Forelimb muscle (tissue), 1 donor: Measurements from ENCODE around the gene IMMP2L. TPM values are rescaled to one million over a fixed set of nuclear protein-coding genes. Genes with fewer than 3 reads are reported as not detected.
"Not testable (repeated sequence)": the region's sequence is repeated elsewhere in the genome, so short reads cannot be mapped to it uniquely, and the experiment has no call there.

Source experiments
- DNase-seq: peaks from one replicate; pipeline ENCODE4 v3.0.0-alpha.2; 2013; ENCODE audit warnings: low read depth
- polyA plus RNA-seq: library from polyadenylated mRNA; unstranded; fragments of 120-200 nt; gene quantifications from one replicate; pipeline ENCODE4 v1.2.1, GENCODE V29; 2013; ENCODE audit not compliant: insufficient read length

Gene IMMP2L
- polyA plus RNA-seq, 1 donor: 15.3 TPM

DNA sequence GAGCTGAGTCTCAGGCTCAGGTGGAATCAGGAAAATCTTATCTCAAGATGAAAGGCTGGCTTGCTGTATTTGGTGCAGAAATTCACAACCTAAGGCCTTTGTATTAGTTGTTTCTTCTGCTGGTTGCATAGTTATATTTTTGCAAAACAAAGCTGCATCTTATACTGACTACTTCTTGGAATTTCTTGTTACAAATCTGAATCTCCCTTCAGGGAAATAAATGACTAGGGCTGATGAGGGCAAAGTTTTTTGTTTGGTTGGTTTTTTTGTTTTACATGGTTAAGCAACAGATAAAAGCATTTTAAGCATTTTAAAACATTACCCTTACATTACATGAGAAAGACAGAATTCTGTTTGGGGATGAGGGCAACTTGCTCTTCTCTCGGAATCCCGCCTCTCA, 485.3 kb downstream of the IMMP2L start:
- DNase-seq: no peak

- no peak for DNase-seq
These were observed 486.1 kb downstream of the IMMP2L start for GRCh38 chr7:111076205-111076604.

- DNase-seq: no peak
These were observed 486.8 kb downstream of the IMMP2L start for GRCh38 chr7:111075498-111075897.

GRCh38 chr7:111074748-111075146, 487.5 kb downstream of the IMMP2L start:
- no peak for DNase-seq

- DNase-seq: no peak
These were observed 488.1 kb downstream of the IMMP2L start for GRCh38 chr7:111074071-111074747.

DNA sequence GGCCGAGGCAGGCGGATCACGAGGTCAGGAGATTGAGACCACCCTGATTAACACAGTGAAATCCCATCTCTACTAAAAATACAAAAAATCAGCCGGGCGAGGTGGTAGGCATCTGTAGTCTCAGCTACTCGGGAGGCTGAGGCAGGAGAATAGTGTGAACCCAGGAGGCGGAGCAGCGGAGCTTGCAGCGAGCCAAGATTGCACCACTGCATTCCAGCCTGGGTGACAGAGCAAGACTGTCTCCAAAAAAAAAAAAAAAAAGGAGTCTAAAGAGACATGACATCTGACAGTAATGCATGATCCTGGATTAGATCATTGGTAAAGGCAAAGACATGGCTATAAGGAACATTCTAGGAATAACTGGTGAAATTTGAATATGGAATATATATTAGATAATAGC, 489.6 kb downstream of the IMMP2L start:
- not testable (repeated sequence) for DNase-seq

GRCh38 chr7:111071556-111071955, 490.7 kb downstream of the IMMP2L start:
- DNase-seq: no peak

DNA sequence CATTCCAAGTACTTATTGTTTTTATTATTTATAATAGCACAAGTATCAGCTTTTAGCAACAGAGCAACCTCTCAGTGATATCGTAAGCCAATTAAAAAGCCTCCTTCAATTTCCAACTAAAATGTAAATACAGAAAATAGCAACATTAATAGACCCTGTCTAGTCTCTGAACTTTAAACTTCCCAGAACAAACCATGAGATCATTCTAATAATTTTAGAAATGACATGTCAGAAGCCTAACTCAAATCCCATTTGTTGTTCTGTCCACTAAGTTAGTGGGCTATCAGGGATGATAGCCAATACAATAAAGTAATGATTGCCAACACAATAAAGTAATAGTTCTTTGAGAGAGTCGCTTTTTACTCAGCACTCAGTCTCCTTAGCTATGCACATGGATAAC, 493.7 kb downstream of the IMMP2L start:
- DNase-seq: no peak

DNA sequence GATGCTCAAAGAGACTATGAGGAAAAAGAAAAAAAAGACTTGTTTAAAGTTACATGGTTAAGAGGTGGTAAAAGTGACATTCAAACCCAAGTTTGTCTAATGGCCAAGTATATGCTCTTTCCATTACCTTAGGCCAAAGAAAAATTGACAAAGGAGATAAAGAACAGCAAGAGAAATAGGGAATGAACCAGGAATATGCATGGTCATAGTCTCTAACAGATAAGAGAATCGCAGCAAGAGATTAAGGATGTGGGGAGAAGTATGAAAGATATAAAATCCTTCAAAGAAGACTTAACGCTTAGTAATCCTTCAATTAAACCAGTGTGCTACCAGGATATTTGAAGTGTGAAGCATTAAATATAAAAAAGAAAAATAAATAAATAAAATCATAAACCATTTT, 494.6 kb downstream of the IMMP2L start:
- DNase-seq: no peak

GRCh38 chr7:111067251-111067650, 495.0 kb downstream of the IMMP2L start:
- DNase-seq: no peak

DNA sequence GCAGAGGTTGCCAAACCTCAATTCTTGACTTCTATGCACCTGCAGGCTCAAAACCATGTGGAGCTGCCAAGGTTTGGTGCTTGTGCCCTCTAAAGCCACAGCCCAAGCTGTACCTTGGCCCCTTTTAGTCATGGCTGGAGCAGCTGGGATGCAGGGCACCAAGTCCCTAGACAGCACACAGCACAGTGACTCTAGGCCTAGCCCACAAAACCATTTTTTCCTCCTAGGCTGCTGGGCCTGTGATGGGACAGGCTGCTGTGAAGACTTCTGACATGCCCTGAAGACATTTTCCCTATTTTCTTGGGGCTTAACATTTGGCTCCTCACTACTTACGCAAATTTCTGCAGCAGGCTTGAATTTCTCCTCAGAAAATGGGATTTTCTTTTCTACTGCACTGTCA, 499.1 kb downstream of the IMMP2L start:
- no peak for DNase-seq

DNA sequence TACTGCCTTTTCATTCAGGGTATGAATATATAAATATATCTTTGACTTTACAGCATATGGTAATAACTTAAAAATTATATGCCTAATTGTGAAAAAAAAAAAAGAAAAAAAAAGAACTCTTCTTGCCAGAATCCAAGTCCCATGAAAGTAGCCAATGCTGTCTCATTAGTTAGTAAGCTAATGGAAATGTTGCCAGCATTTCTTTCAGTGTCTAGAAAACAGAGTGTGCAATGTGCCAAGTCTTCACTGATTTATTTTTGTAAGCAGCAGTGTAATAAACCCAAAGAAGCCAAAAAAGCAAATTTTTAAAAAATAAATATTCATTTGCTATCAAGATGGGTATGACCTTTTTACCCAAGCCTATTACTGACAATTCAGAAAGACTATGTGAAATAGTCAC, 502.5 kb downstream of the IMMP2L start:
- no peak for DNase-seq

GRCh38 chr7:111057066-111057465, 505.2 kb downstream of the IMMP2L start:
- no peak for DNase-seq

DNA sequence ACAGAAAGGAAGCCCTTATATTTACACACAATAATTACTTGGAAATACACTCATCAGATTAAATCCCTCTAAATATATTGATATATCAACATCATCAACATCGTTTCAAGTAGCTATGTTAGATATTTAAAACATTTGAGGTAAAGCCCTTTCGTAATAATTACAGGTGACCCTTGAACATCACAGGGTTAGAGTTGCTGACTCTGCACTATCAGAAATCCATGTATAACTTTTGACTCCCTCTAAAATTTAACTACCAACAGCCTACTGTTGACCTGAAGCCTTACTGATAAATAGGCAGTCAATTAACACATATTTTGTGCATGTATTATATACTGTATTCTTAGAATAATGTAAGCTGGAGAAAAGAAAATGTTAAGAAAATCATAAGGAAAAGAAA, 505.9 kb downstream of the IMMP2L start:
- no peak for DNase-seq

DNA sequence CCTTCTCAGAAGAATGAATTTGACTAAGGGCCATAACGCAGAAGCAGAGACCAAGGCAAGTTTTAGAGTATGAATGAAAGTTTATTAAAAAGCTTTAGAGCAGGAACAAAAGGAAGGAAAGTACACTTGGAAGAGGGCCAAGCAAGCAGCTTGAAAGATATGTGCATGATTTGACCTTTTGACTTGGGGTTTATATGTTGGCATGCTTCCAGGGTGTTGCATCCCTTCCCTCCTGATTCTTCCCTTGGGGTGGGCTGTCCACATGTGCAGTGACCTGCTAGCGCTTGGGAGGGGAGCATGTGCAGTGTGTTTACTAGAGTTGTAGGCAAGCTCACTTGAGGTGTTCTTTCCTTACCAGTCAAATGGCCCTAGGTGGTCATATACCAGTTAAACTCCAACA, 509.3 kb downstream of the IMMP2L start:
- DNase-seq: no peak

GRCh38 chr7:111051832-111052231, 510.5 kb downstream of the IMMP2L start:
- DNase-seq: no peak

- DNase-seq: no peak
These were observed 511.3 kb downstream of the IMMP2L start for GRCh38 chr7:111050875-111051416.

- DNase-seq: no peak
These were observed 512.2 kb downstream of the IMMP2L start for GRCh38 chr7:111049971-111050680.

- DNase-seq: no peak
These were observed 514.7 kb downstream of the IMMP2L start for GRCh38 chr7:111047595-111047994.

DNA sequence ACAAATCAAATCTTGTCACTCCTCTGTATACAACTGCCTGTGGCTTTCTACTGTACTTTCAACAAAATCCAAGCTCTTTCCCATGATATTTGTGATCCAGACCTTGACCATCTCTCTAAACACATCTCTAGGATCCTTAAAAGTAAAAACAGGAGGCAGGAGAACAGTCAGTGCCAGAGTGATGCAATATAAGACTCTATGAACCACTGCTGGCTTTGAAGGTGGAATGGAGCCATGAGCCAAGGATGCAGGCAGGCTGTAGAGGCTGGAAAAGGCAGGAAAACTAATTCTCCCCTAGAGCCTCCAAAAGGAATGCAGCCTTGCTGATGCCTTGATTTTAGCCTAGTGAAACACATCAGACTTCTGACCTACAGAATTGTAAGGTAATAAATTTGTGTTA, 516.8 kb downstream of the IMMP2L start:
- DNase-seq: peak; percentile 16

DNA sequence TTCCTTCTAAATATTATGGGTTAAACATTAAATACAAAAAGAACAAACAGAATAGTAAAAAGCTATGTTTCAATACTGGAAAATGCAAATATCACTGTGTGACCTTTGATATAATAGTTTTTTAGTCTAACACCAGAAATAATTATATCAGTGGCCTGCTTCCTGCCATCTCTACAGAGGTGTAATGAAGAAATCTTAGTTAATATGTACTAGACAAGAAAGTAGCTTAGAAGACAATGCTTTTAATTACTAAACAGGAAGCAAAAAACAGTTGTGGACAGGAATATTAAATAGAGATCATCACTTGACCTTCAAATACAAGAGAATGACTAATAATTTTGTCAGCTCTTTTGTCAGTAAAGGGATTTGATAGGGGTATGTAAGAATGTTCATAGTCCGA, 518.7 kb downstream of the IMMP2L start:
- DNase-seq: no peak

- no peak for DNase-seq
These were observed 519.5 kb downstream of the IMMP2L start for GRCh38 chr7:111042842-111043241.

DNA sequence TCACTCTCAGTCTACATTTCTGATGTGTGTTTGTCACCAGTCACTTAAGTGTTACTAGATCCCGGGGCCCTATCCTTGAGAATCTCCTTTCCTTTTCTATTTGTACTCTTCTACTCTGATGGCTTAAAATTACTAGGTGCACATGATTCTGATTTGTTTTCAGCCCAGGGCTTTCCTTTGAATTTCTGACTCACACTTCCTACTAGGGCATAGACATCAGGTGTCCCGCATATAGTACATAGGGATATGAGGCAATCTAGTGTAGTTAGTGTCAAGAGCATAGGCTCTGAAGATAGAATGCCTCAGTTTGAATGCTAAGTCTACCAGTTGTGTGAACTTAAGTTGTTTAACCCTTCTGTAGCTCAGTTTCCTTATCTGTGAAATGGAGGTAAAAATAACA, 520.7 kb downstream of the IMMP2L start:
- no peak for DNase-seq
